HG03108 (cell line): ENCODE results near the gene DNM3.

ENCODE experiments used
- ATAC-seq: cut with Tn5 transposase; IDR thresholded peaks from one replicate; pipeline ENCODE4 v1.9.1; 2021; ENCODE audit warnings: moderate library complexity; ENCODE audit not compliant: unreplicated experiment

Gene DNM3

DNA sequence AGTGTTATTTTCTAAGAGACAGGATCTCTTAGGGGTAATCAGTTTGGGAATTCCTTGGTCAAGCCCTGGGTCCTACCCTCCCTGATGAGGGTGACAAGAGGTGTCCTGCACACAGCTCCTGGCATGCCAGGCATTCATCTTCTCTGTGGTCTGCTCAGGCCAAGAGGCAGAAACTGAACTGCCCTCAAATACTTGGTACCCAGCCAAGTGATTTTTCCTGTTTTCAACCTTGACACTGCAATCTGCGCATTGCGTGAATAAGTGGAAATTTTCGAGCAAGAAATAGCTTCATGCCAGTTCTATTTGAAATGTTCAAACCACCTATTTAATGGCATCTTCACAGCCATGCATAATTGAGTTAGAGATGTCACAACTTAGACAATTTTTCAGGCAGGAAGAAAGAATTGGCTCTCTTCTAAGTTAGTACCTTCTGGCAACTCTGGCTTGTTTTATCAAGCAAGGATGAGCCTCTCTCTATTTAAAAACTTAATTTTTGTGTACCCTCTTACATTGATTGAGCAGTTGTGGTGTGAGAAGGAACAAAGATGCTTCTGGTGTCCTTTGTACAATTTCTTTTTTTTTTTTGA is 27.0 kb downstream of the DNM3 start:
- ATAC-seq, result no peak

GRCh38 chr1:171869097-171869496 is 27.8 kb downstream of the DNM3 start:
- no peak for ATAC-seq

DNA sequence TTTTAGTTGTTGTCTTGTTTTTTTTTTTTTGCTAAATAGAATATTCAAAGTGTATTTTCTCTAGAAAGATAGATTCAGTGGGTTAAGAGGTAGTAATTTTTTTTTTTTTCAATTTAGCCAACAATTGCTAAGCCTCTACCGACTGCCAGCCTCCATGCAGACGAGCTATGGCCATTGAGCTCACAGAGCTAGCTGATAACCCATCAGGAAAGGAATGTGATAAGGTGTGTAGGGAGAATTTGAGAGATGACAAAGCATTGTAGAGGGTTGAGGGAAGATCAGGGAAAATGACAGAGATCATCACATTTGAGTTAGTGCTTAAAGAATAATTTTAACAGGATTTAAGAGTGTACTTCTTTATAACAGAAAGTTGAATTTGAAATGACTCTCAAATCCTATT is 30.6 kb downstream of the DNM3 start:
- no peak for ATAC-seq

GRCh38 chr1:171872430-171872829 is 31.1 kb downstream of the DNM3 start:
- ATAC-seq, result no peak

- ATAC-seq, result no peak
Observed at GRCh38 chr1:171873664-171874063, 32.4 kb downstream of the DNM3 start.

DNA sequence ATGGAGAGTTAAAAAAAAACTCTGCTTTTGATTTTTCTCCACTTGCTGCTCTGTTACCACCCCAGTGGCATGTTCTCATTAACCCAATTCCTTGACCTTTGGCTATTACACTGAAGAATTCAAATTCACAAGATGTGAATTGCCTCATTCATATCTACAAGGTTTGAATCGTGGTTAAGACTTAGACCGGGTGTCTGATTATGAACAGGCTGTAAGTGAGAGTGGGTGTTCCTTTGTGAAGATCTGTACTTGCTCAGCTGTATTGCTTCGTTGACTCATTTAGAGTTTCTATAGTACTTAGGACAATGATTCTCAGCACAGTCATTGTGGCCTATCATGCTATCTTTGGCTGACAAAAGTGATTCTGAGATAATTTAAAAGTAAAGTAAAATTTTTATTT is 36.4 kb downstream of the DNM3 start:
- ATAC-seq, result no peak

DNA sequence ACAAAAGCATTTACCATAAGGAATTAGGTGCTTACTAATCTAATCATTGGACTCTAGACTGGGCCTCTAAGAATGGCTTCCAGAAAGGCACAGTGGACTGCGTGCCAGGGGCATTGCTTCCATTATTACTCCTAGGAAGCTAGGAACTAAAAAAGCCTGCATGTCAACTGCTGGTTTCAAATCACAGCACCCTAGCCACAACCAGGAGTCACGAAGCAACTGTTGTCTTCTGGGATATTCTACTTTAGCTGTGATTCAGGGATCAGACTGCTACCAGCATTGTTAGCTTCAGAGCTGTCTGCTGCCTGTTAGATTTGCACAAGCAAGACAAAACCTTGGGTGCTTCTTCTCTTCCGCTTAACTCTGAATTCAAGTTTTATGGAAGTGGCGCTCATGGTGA is 38.3 kb downstream of the DNM3 start:
- ATAC-seq, result no peak

GRCh38 chr1:171881442-171881841 is 40.1 kb downstream of the DNM3 start:
- ATAC-seq, result no peak

GRCh38 chr1:171883849-171884248 is 42.6 kb downstream of the DNM3 start:
- no peak for ATAC-seq

- ATAC-seq, result no peak
Observed at GRCh38 chr1:171884475-171884874, 43.2 kb downstream of the DNM3 start.

DNA sequence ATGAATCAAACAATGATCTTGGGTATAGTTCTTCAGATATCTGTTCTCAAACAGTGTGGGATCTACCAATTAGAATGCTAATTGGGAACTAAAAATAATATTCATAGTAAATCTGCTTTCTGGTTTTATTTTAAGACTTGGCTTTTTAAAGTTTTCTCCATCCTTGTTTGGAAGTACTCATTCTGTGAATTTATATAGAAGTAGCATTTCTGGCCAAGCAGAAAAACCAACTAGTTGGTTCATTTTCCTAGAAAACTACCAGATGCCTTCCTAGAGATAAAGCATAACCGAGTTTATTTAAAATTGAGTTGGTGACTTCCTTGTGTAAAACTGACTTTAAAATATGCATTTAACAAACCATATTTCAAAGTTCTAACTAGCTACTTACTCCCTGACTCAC is 48.8 kb downstream of the DNM3 start:
- no peak for ATAC-seq

GRCh38 chr1:171896936-171897703 is 55.8 kb downstream of the DNM3 start:
- no peak for ATAC-seq

DNA sequence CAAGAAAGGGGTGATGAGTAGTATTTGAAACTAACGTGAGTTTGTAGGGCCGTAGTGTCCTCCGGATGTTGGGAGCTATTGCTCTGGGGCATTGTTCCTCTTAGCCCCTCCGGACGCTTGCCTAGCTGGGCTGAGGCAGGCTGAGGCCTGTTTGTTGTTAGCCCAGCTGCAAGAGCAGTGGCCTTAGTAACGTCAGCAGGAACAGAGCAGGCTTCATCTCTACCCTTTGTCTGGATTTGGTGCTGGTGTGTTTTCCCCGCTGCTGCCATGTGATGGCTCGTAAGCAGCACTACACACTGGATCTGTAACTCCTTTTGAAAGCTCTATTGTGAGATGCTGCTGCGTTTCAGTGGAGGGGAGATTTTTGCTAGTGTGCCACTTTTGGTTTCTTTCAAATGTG is 57.6 kb downstream of the DNM3 start:
- ATAC-seq, result no peak

DNA sequence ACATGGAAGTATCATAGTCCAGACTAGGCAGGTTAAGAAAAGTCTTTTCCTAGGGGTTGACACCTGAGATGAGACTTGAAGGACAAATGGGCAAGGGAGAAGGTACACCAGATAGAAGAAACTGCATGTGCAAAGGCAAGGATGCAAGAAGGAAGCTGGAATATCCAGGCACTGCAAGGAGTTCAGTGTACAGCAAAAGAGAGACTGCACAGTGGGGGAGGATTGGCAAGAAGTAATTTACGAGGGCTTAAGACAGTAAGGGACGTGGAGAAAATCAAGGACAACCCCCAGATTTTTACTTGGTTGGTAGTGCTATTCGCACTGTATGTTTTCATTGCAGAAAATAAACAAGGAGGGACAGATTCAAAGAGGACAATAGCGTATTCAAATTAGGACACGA is 58.5 kb downstream of the DNM3 start:
- no peak for ATAC-seq

DNA sequence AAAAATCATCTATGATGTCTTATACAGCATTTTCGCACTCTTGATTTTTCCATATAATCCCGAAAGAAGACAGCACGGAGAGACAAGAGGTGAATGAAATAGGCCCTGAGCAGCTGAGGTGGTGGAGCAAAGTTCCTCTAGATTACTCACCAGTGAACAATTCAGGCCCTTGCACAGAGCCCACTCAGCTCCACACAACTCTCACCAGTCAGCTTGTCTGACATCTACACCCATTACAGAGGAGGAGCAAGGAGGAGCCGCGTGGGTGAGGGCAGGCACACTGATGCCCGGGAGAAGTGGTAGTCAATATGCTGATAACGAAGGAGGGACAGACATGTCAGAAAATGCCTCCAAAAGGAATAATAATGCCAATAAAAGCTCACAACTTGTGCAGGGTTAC is 59.9 kb downstream of the DNM3 start:
- no peak for ATAC-seq

DNA sequence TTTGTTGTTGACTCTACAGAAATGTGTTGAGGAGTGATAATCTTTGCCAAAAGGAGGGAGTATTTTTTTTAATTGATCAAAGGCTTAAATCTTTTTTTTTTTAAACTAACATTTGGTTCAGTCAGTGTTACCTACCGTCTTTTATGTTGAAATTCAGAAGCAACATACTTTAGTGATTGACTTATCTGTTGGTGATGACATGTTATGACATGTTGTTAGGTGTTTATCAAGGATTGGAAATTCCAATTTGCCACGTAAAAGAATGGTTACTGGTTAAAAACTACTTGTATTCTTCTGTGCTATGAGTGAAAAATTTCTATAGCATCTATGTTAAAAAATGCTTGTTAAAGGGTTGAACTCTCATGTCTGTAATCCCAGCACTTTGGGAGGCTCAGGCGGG is 61.2 kb downstream of the DNM3 start:
- no peak for ATAC-seq

DNA sequence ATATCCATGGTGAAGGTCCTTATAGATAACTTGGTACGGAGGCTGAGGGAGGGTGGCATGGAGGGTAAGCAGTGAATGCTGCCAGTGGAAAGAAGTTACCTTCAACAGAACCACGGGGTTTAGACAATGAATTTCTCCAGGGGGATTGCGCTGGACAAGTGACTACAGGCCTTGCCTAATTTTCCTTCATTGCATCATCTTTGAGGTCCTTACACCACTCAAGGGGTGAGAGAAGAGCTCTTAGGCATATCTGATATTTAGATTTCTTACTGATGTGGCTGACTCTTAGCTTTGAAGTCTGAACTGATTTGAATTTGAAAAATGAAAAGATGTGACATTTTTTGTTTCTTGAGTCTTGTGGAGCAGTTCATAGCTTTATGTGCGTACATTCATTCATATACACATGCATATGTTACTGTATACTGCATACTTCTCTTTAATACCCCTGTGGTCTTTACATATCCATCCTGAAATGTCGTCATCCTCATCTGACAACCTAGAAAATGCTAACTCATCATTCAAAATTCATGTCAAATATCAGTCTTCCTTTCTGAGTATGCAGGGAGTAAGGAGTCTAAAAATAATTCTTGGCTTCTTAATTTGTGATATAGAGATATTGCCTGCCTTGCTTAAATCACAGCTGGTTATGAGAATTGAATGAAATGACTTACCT is 63.6 kb downstream of the DNM3 start:
- ATAC-seq, result no peak

- ATAC-seq, result no peak
Observed at GRCh38 chr1:171909711-171910110, 68.4 kb downstream of the DNM3 start.

DNA sequence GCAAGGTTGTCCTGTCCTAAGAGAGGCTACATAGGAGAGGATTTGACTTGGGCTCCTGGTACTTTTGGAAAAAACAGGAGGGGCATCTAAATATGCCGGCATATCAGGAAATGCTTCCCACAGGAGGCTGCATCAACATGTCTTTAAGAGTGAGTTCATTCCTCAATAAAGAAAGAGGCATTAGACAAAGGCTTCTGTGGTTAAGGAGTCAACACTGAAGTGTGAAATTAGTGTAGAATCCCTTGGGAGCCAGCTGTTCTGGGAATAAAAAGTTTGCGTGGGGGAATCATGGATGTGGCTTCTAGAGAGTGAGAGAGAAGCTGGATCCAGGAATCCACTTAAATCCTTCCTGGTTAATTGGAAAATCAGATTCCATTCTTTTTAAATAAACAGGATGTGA is 69.5 kb downstream of the DNM3 start:
- no peak for ATAC-seq

DNA sequence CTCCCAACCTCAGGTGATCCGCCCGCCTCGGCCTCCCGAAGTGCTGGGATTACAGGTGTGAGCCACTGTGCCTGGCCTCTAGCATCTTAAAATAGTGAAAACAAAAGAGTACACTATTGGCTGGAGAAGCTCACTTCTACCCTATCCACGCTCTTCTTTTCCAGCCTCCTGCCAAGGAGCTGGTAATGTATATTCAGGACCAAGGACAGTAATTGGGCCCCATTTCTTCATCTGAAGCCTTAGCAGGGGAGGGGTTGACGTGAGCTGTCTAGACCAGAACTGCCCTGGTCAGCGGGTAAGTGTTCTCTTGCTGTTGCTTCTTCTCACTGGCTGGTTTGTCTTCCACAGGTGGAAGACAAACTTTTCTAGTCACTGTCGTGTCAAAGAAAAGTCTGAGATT is 70.2 kb downstream of the DNM3 start:
- ATAC-seq, result no peak

DNA sequence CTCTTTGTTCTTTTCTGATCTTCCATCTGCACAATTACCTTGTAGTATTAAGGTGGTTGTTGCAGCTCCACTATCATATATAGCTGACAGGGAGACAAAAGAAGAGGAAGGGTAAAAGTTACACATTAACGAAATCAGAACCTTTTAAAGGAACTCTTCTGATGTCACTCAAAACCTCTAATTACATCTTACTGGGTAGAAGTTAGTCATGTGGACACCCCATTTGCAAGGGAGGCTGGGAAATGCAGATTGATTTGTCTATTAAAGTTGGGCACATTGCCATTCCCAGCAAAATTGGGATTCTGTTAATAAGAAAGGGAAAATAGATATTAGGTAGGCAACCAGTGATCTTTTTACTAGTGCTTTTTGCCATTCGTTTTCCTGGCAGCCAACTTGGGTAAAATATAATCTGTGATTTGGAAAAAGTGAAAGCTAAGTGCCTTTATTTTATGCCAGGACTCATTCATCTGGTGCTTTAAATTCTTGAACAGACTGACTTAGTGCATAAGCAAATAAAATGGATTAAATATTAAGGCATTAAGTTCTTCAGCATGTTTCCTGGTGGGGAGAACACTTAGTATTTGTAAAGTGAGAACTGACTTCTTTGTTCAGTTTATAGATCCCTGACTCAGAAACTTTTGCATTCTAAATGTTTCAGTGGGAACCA is 71.3 kb downstream of the DNM3 start:
- ATAC-seq, result no peak

DNA sequence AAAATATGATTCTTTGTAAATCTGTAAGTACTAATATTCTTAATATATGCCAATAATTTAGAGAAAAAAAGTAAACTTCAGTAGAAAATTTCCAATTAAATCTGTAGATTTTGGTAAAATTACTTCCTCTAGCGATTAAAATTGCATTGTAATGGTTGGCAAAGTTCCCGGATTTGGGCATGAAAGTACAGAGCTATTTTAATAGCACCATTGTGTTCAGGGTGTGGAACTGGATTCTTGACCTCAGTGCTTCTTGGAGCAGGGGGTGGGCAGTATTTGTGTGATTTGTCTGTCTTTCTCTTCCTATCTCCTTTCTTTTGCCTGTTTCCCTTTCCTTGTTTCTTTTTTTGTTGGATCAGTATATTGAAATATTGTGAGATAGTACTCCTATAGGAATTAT is 72.1 kb downstream of the DNM3 start:
- ATAC-seq, result no peak
